ENCODE data around the gene DNAL4.

DNAL4 gene

GRCh38 chr22:38741166-38741565 is 52.8 kb downstream of the DNAL4 start:
- Histone ChIP-seq H3K36me3 (ENCODE audit: insufficient read depth) (no peaks in the 10 kb centered on the region), H2AFZ (ENCODE audit: low read depth) (no peak overlapping the region), H3K27ac (no peak overlapping the region), H3K4me1 (ENCODE audit: low read depth, poor library complexity, severe bottlenecking) (no peaks in the 10 kb centered on the region), H3K79me2 (ENCODE audit: insufficient read depth, low read depth) (no peaks in the 10 kb centered on the region), H3K4me3 (IDR thresholded peaks at IDR 0.05; ENCODE audit: insufficient read depth, low read depth, low read length) (no peak overlapping the region), H3K4me2 (no peak overlapping the region), H3K27me3 (ENCODE audit: insufficient read depth, low read depth) (no peaks in the 10 kb centered on the region), H3K9ac (no peak overlapping the region), H4K20me1 (ENCODE audit: insufficient read depth) (no peaks in the 10 kb centered on the region)
- TF ChIP-seq, protein P1, sequence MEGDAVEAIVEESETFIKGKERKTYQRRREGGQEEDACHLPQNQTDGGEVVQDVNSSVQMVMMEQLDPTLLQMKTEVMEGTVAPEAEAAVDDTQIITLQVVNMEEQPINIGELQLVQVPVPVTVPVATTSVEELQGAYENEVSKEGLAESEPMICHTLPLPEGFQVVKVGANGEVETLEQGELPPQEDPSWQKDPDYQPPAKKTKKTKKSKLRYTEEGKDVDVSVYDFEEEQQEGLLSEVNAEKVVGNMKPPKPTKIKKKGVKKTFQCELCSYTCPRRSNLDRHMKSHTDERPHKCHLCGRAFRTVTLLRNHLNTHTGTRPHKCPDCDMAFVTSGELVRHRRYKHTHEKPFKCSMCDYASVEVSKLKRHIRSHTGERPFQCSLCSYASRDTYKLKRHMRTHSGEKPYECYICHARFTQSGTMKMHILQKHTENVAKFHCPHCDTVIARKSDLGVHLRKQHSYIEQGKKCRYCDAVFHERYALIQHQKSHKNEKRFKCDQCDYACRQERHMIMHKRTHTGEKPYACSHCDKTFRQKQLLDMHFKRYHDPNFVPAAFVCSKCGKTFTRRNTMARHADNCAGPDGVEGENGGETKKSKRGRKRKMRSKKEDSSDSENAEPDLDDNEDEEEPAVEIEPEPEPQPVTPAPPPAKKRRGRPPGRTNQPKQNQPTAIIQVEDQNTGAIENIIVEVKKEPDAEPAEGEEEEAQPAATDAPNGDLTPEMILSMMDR (conservative IDR thresholded peaks at IDR 0.05; ENCODE audit: low read depth, low read length): no peak

GRCh38 chr22:38740754-38741153 is 53.2 kb downstream of the DNAL4 start:
- Histone ChIP-seq H3K27ac (no peak overlapping the region), H3K36me3 (ENCODE audit: insufficient read depth) (no peaks in the 10 kb centered on the region), H3K27me3 (ENCODE audit: insufficient read depth, low read depth) (no peaks in the 10 kb centered on the region), H3K9ac (no peak overlapping the region), H3K4me1 (ENCODE audit: low read depth, poor library complexity, severe bottlenecking) (no peaks in the 10 kb centered on the region), H3K79me2 (ENCODE audit: insufficient read depth, low read depth) (no peaks in the 10 kb centered on the region), H3K4me3 (IDR thresholded peaks at IDR 0.05; ENCODE audit: insufficient read depth, low read depth, low read length) (no peak overlapping the region), H3K4me2 (no peak overlapping the region), H4K20me1 (ENCODE audit: insufficient read depth) (no peaks in the 10 kb centered on the region), H2AFZ (ENCODE audit: low read depth) (no peak overlapping the region)
- TF ChIP-seq, protein P1 (conservative IDR thresholded peaks at IDR 0.05; ENCODE audit: low read depth, low read length): no peak

- Histone ChIP-seq H3K4me2 (no peak overlapping the region), H2AFZ (ENCODE audit: low read depth) (no peak overlapping the region)
- TF ChIP-seq, protein P1 (conservative IDR thresholded peaks at IDR 0.05; ENCODE audit: low read depth, low read length): no peak
Measured at GRCh38 chr22:38740116-38740723, 53.7 kb downstream of the DNAL4 start.

GRCh38 chr22:38739300-38740055 is 54.5 kb downstream of the DNAL4 start:
- TF ChIP-seq, protein P1 (conservative IDR thresholded peaks at IDR 0.05; ENCODE audit: low read depth, low read length): no peak
- Histone ChIP-seq H3K9ac (no peak overlapping the region), H3K27me3 (ENCODE audit: insufficient read depth, low read depth) (no peaks in the 10 kb centered on the region), H4K20me1 (ENCODE audit: insufficient read depth) (no peaks in the 10 kb centered on the region), H2AFZ (ENCODE audit: low read depth) (no peak overlapping the region), H3K27ac (no peak overlapping the region), H3K4me3 (IDR thresholded peaks at IDR 0.05; ENCODE audit: insufficient read depth, low read depth, low read length) (no peak overlapping the region), H3K4me2 (no peak overlapping the region), H3K79me2 (ENCODE audit: insufficient read depth, low read depth) (no peaks in the 10 kb centered on the region), H3K36me3 (ENCODE audit: insufficient read depth) (no peaks in the 10 kb centered on the region), H3K4me1 (ENCODE audit: low read depth, poor library complexity, severe bottlenecking) (no peaks in the 10 kb centered on the region)

More at GRCh38 chr22:38740116-38740723, 53.7 kb downstream of the DNAL4 start:
- H3K79me2 ChIP-seq (ENCODE audit: insufficient read depth, low read depth): no peaks in the 10 kb centered on the region
- H3K9ac ChIP-seq: no peak overlapping the region
- no peaks in the 10 kb centered on the region for H3K27me3 ChIP-seq (ENCODE audit: insufficient read depth, low read depth)
- H3K27ac ChIP-seq: no peak overlapping the region
- H3K36me3 ChIP-seq (ENCODE audit: insufficient read depth): no peaks in the 10 kb centered on the region
- no peak overlapping the region for H3K4me3 ChIP-seq (IDR thresholded peaks at IDR 0.05; ENCODE audit: insufficient read depth, low read depth, low read length)
- H4K20me1 ChIP-seq (ENCODE audit: insufficient read depth): no peaks in the 10 kb centered on the region
- H3K4me1 ChIP-seq (ENCODE audit: low read depth, poor library complexity, severe bottlenecking): no peaks in the 10 kb centered on the region
